T follicular helper cell (primary cell): ENCODE measurements around the gene ATP9A.
"Not testable (repeated sequence)": the region's sequence is repeated elsewhere in the genome, so short reads cannot be mapped to it uniquely, and the experiment has no call there.

Source experiments
- DNase-seq: peaks from one replicate; pipeline ENCODE4 v3.0.0-alpha.2; 2020; ENCODE audit warnings: low read depth

Gene ATP9A

GRCh38 chr20:51797357-51798025, 29.3 kb upstream of the ATP9A start:
- no peak for DNase-seq

GRCh38 chr20:51796340-51796739, 28.1 kb upstream of the ATP9A start:
- no peak for DNase-seq

- no peak for DNase-seq
Measured at GRCh38 chr20:51792960-51793359, 24.8 kb upstream of the ATP9A start.

- no peak for DNase-seq
Measured at GRCh38 chr20:51791626-51792025, 23.4 kb upstream of the ATP9A start.

GRCh38 chr20:51790256-51790655, 22.1 kb upstream of the ATP9A start:
- no peak for DNase-seq

GRCh38 chr20:51789434-51789833, 21.2 kb upstream of the ATP9A start:
- DNase-seq = no peak

- DNase-seq = no peak
Measured at GRCh38 chr20:51788822-51789221, 20.6 kb upstream of the ATP9A start.

GRCh38 chr20:51784299-51784698, 16.1 kb upstream of the ATP9A start:
- no peak for DNase-seq

GRCh38 chr20:51778229-51778759, 10.1 kb upstream of the ATP9A start:
- not testable (repeated sequence) for DNase-seq

- DNase-seq = no peak
Measured at GRCh38 chr20:51775241-51775640, 7.1 kb upstream of the ATP9A start.

- DNase-seq = no peak
Measured at GRCh38 chr20:51772236-51772635, 4.0 kb upstream of the ATP9A start.

GRCh38 chr20:51769976-51770615, 1.9 kb upstream of the ATP9A start:
- no peak for DNase-seq

GRCh38 chr20:51768759-51769517, 748 bp upstream of the ATP9A start:
- DNase-seq = no peak

GRCh38 chr20:51766994-51767866, 960 bp downstream of the ATP9A start:
- no peak for DNase-seq

- not testable (repeated sequence) for DNase-seq
Measured at GRCh38 chr20:51765381-51765780, 2.8 kb downstream of the ATP9A start.

GRCh38 chr20:51763965-51764602, 4.1 kb downstream of the ATP9A start:
- DNase-seq = no peak

GRCh38 chr20:51760905-51761546, 7.2 kb downstream of the ATP9A start:
- no peak for DNase-seq

GRCh38 chr20:51759769-51760510, 8.2 kb downstream of the ATP9A start:
- DNase-seq = no peak

GRCh38 chr20:51758978-51759544, 9.1 kb downstream of the ATP9A start:
- DNase-seq = no peak

GRCh38 chr20:51757226-51757625, 11.0 kb downstream of the ATP9A start:
- DNase-seq = no peak
